Neutrophil (primary cell): ENCODE measurements around the gene NBAS.

Experiments
- H3K27ac ChIP-seq: fragments of 200-600 bp; sonication (generic); 2 replicates; pipeline ENCODE4 v1.5.1; 2016; ENCODE audit warnings: mild to moderate bottlenecking, moderate library complexity
- H3K27me3 ChIP-seq: fragments of 200-600 bp; sonication (generic); 2 replicates; pipeline ENCODE4 v1.6.0; 2016; ENCODE audit warnings: mild to moderate bottlenecking
- H3K36me3 ChIP-seq: fragments of 200-600 bp; sonication (generic); 2 replicates; pipeline ENCODE4 v1.5.1; 2017
- H3K4me1 ChIP-seq, 2 experiments: fragments of 200-600 bp in 1 of 2; sonication (generic) in 1 of 2; 1 replicate in 1 of 2; 2 replicates in 1 of 2; pipeline versions ENCODE4 v1.5.1 to v1.6.1; 2013 to 2016; ENCODE audit warnings: low read depth in 1 of 2, low read length in 1 of 2, mild to moderate bottlenecking in 1 of 2, moderate library complexity in 1 of 2; ENCODE audit not compliant: control insufficient read depth in 1 of 2, insufficient read depth in 1 of 2
- H3K4me3 ChIP-seq, 2 experiments: fragments of 200-600 bp in 1 of 2; sonication (generic) in 1 of 2; 1 replicate in 1 of 2; 2 replicates in 1 of 2; pipeline ENCODE4 v1.5.1; 2013 to 2016; ENCODE audit warnings: low read depth in 1 of 2, low read length in 1 of 2, mild to moderate bottlenecking in 1 of 2, moderate library complexity in 1 of 2
- H3K9me3 ChIP-seq: fragments of 200-600 bp; sonication (generic); 2 replicates; pipeline ENCODE4 v1.5.1; 2016
- CTCF ChIP-seq: fragments of 200-600 bp; sonication (generic); IDR thresholded peaks from 2 replicates; pipeline ENCODE4 v1.5.1; 2016; ENCODE audit warnings: antibody characterized with exemption

Gene NBAS

GRCh38 chr2:15606481-15607441, 45.6 kb upstream of the NBAS start:
- no peak for TF ChIP-seq CTCF
- H3K36me3 ChIP-seq, result peaks cover 76% of the 10 kb centered on the region
- no peaks in the 10 kb centered on the region for H3K9me3 ChIP-seq
- no peak overlapping the region for H3K27ac ChIP-seq
- no peaks in the 10 kb centered on the region for H3K4me1 ChIP-seq
- H3K4me3 ChIP-seq, result no peak overlapping the region
- no peaks in the 10 kb centered on the region for H3K27me3 ChIP-seq

GRCh38 chr2:15605721-15606120, 44.6 kb upstream of the NBAS start:
- TF ChIP-seq CTCF, result no peak
- Histone ChIP-seq H3K36me3 (peaks cover 86% of the 10 kb centered on the region), H3K4me3 (no peak overlapping the region), H3K27ac (no peak overlapping the region), H3K9me3 (no peaks in the 10 kb centered on the region), H3K27me3 (no peaks in the 10 kb centered on the region), H3K4me1 (no peaks in the 10 kb centered on the region)

- no peak for TF ChIP-seq CTCF
- no peak overlapping the region for H3K4me3 ChIP-seq
- H3K27me3 ChIP-seq, result no peaks in the 10 kb centered on the region
- H3K4me1 ChIP-seq, result no peaks in the 10 kb centered on the region
- H3K36me3 ChIP-seq, result peaks cover 95% of the 10 kb centered on the region
- H3K9me3 ChIP-seq, result no peaks in the 10 kb centered on the region
- no peak overlapping the region for H3K27ac ChIP-seq
These were observed 42.8 kb upstream of the NBAS start for GRCh38 chr2:15603948-15604347.

GRCh38 chr2:15603044-15603765, 42.1 kb upstream of the NBAS start:
- no peaks in the 10 kb centered on the region for H3K4me1 ChIP-seq
- no peak overlapping the region for H3K27ac ChIP-seq
- H3K36me3 ChIP-seq, result peaks cover 97% of the 10 kb centered on the region
- no peak overlapping the region for H3K4me3 ChIP-seq
- TF ChIP-seq CTCF, result no peak
- no peaks in the 10 kb centered on the region for H3K9me3 ChIP-seq
- no peaks in the 10 kb centered on the region for H3K27me3 ChIP-seq

- Histone ChIP-seq H3K27ac (no peak overlapping the region), H3K9me3 (no peaks in the 10 kb centered on the region), H3K4me3 (no peak overlapping the region), H3K4me1 (no peaks in the 10 kb centered on the region), H3K27me3 (no peaks in the 10 kb centered on the region), H3K36me3 (peaks cover 96% of the 10 kb centered on the region)
- TF ChIP-seq CTCF, result no peak
These were observed 41.3 kb upstream of the NBAS start for GRCh38 chr2:15602393-15602792.
